GM12892 (cell line): Measurements from ENCODE around the gene KCTD7.

Experiments
- POLR2A ChIP-seq: IDR thresholded peaks from 2 replicates; pipeline ENCODE4 v1.6.1; 2011; ENCODE audit warnings: low read depth, low read length, control low read depth
- POLR2AphosphoS5 ChIP-seq: IDR thresholded peaks from 2 replicates; pipeline ENCODE4 v1.6.1; 2011; ENCODE audit warnings: low read depth, low read length, control low read depth
- TAF1 ChIP-seq: IDR thresholded peaks from 2 replicates; pipeline ENCODE4 v1.6.1; 2011; ENCODE audit warnings: low read depth, mild to moderate bottlenecking, control low read depth, low read length, borderline replicate concordance

DNA sequence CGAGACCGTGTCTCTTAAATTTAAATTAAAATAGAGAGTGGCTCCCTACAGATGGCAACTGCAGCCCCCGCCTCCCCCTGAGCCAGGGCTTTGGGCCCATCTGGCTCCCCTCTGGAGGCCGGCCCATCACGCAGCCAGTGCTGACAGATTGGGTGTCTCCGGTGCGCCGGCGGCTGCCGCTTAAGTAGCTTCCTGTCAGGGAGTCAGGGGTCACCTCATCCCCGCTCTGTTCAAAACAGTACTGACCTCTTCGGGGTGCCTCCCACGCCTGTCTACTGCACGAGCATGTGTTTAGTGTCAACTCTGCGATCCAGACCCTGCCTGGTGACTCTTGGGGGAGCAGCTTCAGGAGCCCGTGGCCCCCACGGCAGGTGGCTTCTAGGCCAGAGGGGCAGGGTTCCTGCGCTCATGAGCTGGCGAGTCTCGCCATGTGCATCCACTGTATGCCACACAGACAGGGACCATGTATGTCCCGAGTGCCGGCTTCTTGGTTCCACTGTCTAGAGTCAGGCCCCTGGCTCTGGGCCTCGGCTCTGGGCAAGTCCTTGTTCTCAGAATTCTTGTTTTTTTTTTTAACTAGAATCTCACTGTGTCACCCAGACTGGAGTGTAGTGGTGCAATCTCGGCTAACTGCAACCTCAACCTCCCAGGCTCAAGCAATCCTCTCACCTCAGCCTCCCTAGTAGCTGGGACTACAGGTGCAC, 36.1 kb downstream of the KCTD7 start:
- no peak for TF ChIP-seq TAF1
- no peak for TF ChIP-seq POLR2AphosphoS5
- TF ChIP-seq POLR2A, result no peak
